PC-9 (cell line): Measurements from ENCODE around the gene NFKBIA.

Source experiments
- CTCF ChIP-seq: fragments of 200-600 bp; sonication (generic); conservative IDR thresholded peaks from 2 replicates; pipeline ENCODE4 v1.6.1; 2017; ENCODE audit warnings: mixed run types, antibody characterized with exemption, mild to moderate bottlenecking, moderate library complexity
- EZH2 ChIP-seq: fragments of 200-600 bp; sonication (generic); IDR thresholded peaks from 2 replicates; pipeline ENCODE4 v1.8.0; 2017; ENCODE audit warnings: antibody characterized with exemption, low read depth

- TF ChIP-seq CTCF (no peak), EZH2 (no peak)
Measured at GRCh38 chr14:35394326-35395013, 10.1 kb downstream of the NFKBIA start.
